Heart right ventricle (tissue), 16 donors: Measurements from ENCODE around the gene MAGI3. TPM values are rescaled to one million over a fixed set of nuclear protein-coding genes. Genes with fewer than 3 reads are reported as not detected.
A peak's percentile ranks its signal among the peaks of the same experiment; 100 is the strongest.

Experiments used
- ATAC-seq, 8 donors: fragments of 200-7000 bp; cut with Tn5 transposase; one replicate each; pipeline ENCODE4 v1.9.1; 2020; ENCODE audit warnings: mild to moderate bottlenecking in 8 of 8, moderate library complexity in 8 of 8, moderate number of reproducible peaks in 1 of 8
- DNase-seq, 2 donors: peaks; one replicate each; pipeline ENCODE4 v3.0.0-alpha.2; 2020
- H3K27ac ChIP-seq, 10 donors: fragments of 200-600 bp; sonication (generic) in 2 of 10; one replicate each; pipeline versions ENCODE4 v1.5.0 to v1.8.0; 2020 to 2022; ENCODE audit warnings: mild to moderate bottlenecking in 3 of 10
- H3K27me3 ChIP-seq, 7 donors: fragments of 200-600 bp; one replicate each; pipeline ENCODE4 v1.8.0; 2021 to 2022; ENCODE audit warnings: mild to moderate bottlenecking in 2 of 7
- H3K36me3 ChIP-seq, 9 donors: fragments of 200-600 bp; sonication (generic) in 1 of 9; one replicate each; pipeline versions ENCODE4 v1.5.0 to v1.8.0; 2020 to 2022; ENCODE audit warnings: mild to moderate bottlenecking in 2 of 9
- H3K4me1 ChIP-seq, 9 donors: fragments of 200-600 bp; sonication (generic) in 1 of 9; one replicate each; pipeline versions ENCODE4 v1.5.0 to v1.8.0; 2020 to 2022; ENCODE audit warnings: mild to moderate bottlenecking in 4 of 9
- H3K4me3 ChIP-seq, 10 donors: fragments of 200-600 bp; sonication (generic) in 2 of 10; one replicate each; pipeline versions ENCODE4 v1.5.0 to v1.8.0; 2020 to 2022; ENCODE audit warnings: mild to moderate bottlenecking in 7 of 10, moderate library complexity in 2 of 10
- H3K9me3 ChIP-seq, 11 donors: fragments of 200-600 bp in 10 of 11; sonication (generic) in 2 of 11; one replicate each; pipeline versions ENCODE4 v1.5.0 to v1.8.0; 2013 to 2022; ENCODE audit warnings: mild to moderate bottlenecking in 2 of 11, control low read depth in 1 of 11, moderate library complexity in 1 of 11
- CTCF ChIP-seq, 9 donors: fragments of 200-600 bp; sonication (generic) in 2 of 9; IDR thresholded peaks; one replicate each; pipeline versions ENCODE4 v1.5.0 to v1.8.0; 2021 to 2022; ENCODE audit warnings: antibody characterized with exemption in 9 of 9, mild to moderate bottlenecking in 5 of 9, moderate library complexity in 1 of 9
- WGBS, 2 donors: extraction: QIAGEN DNeasy Blood & Tissue Kit; methylation state at CpG; one replicate each; pipeline ENCODE4 v1.1.7; 2013; ENCODE audit warnings: inconsistent platforms in 1 of 2; 5-methylcytosine and 5-hydroxymethylcytosine counted together
- intact Hi-C, 10 donors: fragments of 100-400 bp; cut with DNase I; formaldehyde crosslinking; loops; one replicate each; pipeline versions ENCODE4 v1.11.1 to v1.14.2; 2022
- long read RNA-seq, 3 donors: library from polyadenylated mRNA; unstranded; transcript quantifications; one replicate each; pipeline ENCODE4 v2.0.0, GENCODE V29; 2020 to 2021
- polyA plus RNA-seq, 2 donors: library from polyadenylated mRNA; stranded (reverse); fragments of 200-250 nt; gene quantifications; one replicate each; pipeline ENCODE4 v1.2.3, GENCODE V29; 2013
- total RNA-seq, 10 donors: library from RNA; stranded (reverse); fragmentation: NEBNext Ultra II Directional in 3 of 10; extraction: Animal tissue kit (Norgen Biotek cat#: 25700) in 3 of 10; gene quantifications; one replicate each; pipeline versions ENCODE4 v1.2.1 to v1.2.4, GENCODE V29; 2021 to 2023
- donor health status: Arrhythmogenic right ventricular cardiomyopathy.
- donor health status: ischemic (EF 13 %, LVEDD 7.1; RV severe dilation, severe dysfunction).
- donor health status: healthy with polysubstance abuse.
- donor health status: DM: no; HTN: yes; CAD: no.
- donor health status: DM: no; HTN: no; CAD: no.
- donor health status: ischemic (EF 25% LVEDD 6.9; RV normal size, moderate dysfunction).
- donor health status: ischemic (EF 25% LVEDD 5.7; RV mildly dilated, moderate dysfunction).
- donor health status: healthy.
- donor health status: DM: yes; HTN: yes; CAD: no.
- donor health status: Ischemic cardiomyopathy.
- donor health status: ischemic (EF 35%, LVEDD 5.7; RV mildly dilated, moderate dysfunction).
- donor health status: nonischemic (EF 11% LVEDD 7.7; RV severe dilation, severe dysfunction).
- donor health status: DM: yes; HTN: yes; CAD: no.
- donor health status: PGD.
- donor health status: ischemic (EF 29% LVEDD 5.4; RV normal size, mild dysfunction).
- donor health status: nonischemic (EF 23%, LVEDD 6.1; RV moderate dilation, normal function).

MAGI3 gene
- 1 to 10 TPM; 4.3 to 9.4 (median 8.2) TPM for total RNA-seq
- polyA plus RNA-seq, result 1 to 10 TPM; 2.2 to 2.3 TPM
- long read RNA-seq, donor 1, full-length matches to known transcripts, result 7 of 11 reads
- long read RNA-seq, donor 1, partial matches to known transcripts, result 0 of 11 reads
- long read RNA-seq, donor 1, other reads (novel, unspliced or antisense), result 4 of 11 reads
- long read RNA-seq, donor 2, full-length matches to known transcripts, result 7 of 10 reads
- long read RNA-seq, donor 2, partial matches to known transcripts, result 2 of 10 reads
- long read RNA-seq, donor 2, other reads (novel, unspliced or antisense), result 1 of 10 reads
- long read RNA-seq, donor 3, partial matches to known transcripts, result 2 of 5 reads
- long read RNA-seq, donor 3, other reads (novel, unspliced or antisense), result 3 of 5 reads

- 0 to 1% methylated on average over 87 to 89 of the region's 89 CpGs for WGBS, 2 donors
- Histone ChIP-seq H3K36me3 (no peaks in the 10 kb centered on the region), H3K4me3 (peak within 1 kb of the TSS; percentile 90 to 99 (median 94)), H3K9me3 (peaks cover 0 to 7% (median 0%) of the 10 kb centered on the region in 11 donors), H3K4me1 (peaks cover 0 to 47% (median 39%) of the 10 kb centered on the region in 9 donors), H3K27ac (peak within 1 kb of the TSS; percentile 84 to 95 (median 92)), H3K27me3 (peaks cover 0 to 39% (median 0%) of the 10 kb centered on the region in 7 donors)
- ATAC-seq (peak; percentile 97 to 99 (median 97)), DNase-seq (peak; percentile 98)
- intact Hi-C loops, result loop anchor here in 7 of 10 donors (5.0 to 10.0 kb wide), 3 partner anchors 245 to 285 kb away; no protein-coding TSS in a partner anchor
- peak in 2 of 9 donors; percentile 4 to 9 for TF ChIP-seq CTCF (IDR thresholded peaks at IDR 0.05)
Measured at GRCh38 chr1:113389953-113390834, at the start of gene MAGI3. Gene MAGI3, plus strand, starts transcription at chr1:113390515. Its CDS starts 519 bp downstream, at chr1:113391034.

- Histone ChIP-seq H3K4me3 (no peak overlapping the region), H3K27me3 (no peaks in the 10 kb centered on the region), H3K27ac (no peak overlapping the region), H3K4me1 (no peaks in the 10 kb centered on the region), H3K9me3 (no peaks in the 10 kb centered on the region), H3K36me3 (no peaks in the 10 kb centered on the region)
- intact Hi-C loops, result no loop called here
- 42 to 50% methylated on average over 2 of the region's 2 CpGs for WGBS, 2 donors
- no peak for DNase-seq
- no peak for TF ChIP-seq CTCF (IDR thresholded peaks at IDR 0.05)
- ATAC-seq, result peak in 1 of 8 donors; percentile 58
Measured at GRCh38 chr1:113353580-113353979, 36.7 kb upstream of the MAGI3 start.

- Histone ChIP-seq H3K27me3 (no peaks in the 10 kb centered on the region), H3K4me3 (no peak overlapping the region), H3K27ac (no peak overlapping the region), H3K4me1 (no peaks in the 10 kb centered on the region), H3K9me3 (no peaks in the 10 kb centered on the region), H3K36me3 (no peaks in the 10 kb centered on the region)
- no peak for DNase-seq
- 60 to 84% methylated on average over 3 of the region's 3 CpGs for WGBS, 2 donors
- TF ChIP-seq CTCF (IDR thresholded peaks at IDR 0.05), result no peak
- ATAC-seq, result no peak
- intact Hi-C loops, result no loop called here
Measured at GRCh38 chr1:113363935-113364334, 26.4 kb upstream of the MAGI3 start.

- Histone ChIP-seq H3K27ac (no peak overlapping the region), H3K36me3 (no peaks in the 10 kb centered on the region), H3K9me3 (no peaks in the 10 kb centered on the region), H3K27me3 (no peaks in the 10 kb centered on the region), H3K4me3 (no peak overlapping the region), H3K4me1 (no peaks in the 10 kb centered on the region)
- no peak for DNase-seq
- no peak for ATAC-seq
- intact Hi-C loops, result no loop called here
- no peak for TF ChIP-seq CTCF (IDR thresholded peaks at IDR 0.05)
Measured at GRCh38 chr1:113369040-113369439, 21.3 kb upstream of the MAGI3 start.
